IMR-90 (cell line): ENCODE results near the gene APP.

Experiments
- BHLHE40 ChIP-seq: fragments of 150-350 bp; IDR thresholded peaks from 2 replicates; pipeline ENCODE4 v1.6.1; 2016; ENCODE audit warnings: mild to moderate bottlenecking, low read depth, low read length
- FOS ChIP-seq: fragments of 150-350 bp; IDR thresholded peaks from 2 replicates; pipeline ENCODE4 v1.6.1; 2016; ENCODE audit warnings: low read depth, low read length
- MAFK ChIP-seq: IDR thresholded peaks from 2 replicates; pipeline ENCODE4 v1.6.1; 2012; ENCODE audit warnings: low read depth, low read length, improper control_type of control experiment
- MXI1 ChIP-seq: IDR thresholded peaks from 2 replicates; pipeline ENCODE4 v1.6.1; 2012; ENCODE audit warnings: low read depth, mild to moderate bottlenecking, low read length, moderate library complexity, borderline replicate concordance
- NFE2L2 ChIP-seq: fragments of 150-350 bp; IDR thresholded peaks from 2 replicates; pipeline ENCODE4 v1.6.1; 2016; ENCODE audit warnings: low read depth, mild to moderate bottlenecking, low read length
- POLR2A ChIP-seq: IDR thresholded peaks from 2 replicates; pipeline ENCODE4 v1.6.1; 2012; ENCODE audit warnings: mild to moderate bottlenecking, low read depth, low read length
- RCOR1 ChIP-seq: IDR thresholded peaks from 2 replicates; pipeline ENCODE4 v1.6.1; 2012; ENCODE audit warnings: mild to moderate bottlenecking, low read length, improper control_type of control experiment; ENCODE audit not compliant: insufficient replicate concordance
- RFX5 ChIP-seq: IDR thresholded peaks from 2 replicates; pipeline ENCODE4 v1.8.0; 2012; ENCODE audit warnings: low read depth, mild to moderate bottlenecking, low read length, moderate library complexity
- SMC3 ChIP-seq: fragments of 150-350 bp; IDR thresholded peaks from 2 replicates; pipeline ENCODE4 v1.6.1; 2016; ENCODE audit warnings: low read depth, mild to moderate bottlenecking, antibody characterized with exemption, low read length, moderate library complexity
- TF ChIP-seq, protein P1 (sequence below): conservative IDR thresholded peaks from 2 replicates; pipeline ENCODE4 v1.5.1; 2012; ENCODE audit warnings: mild to moderate bottlenecking, low read depth, low read length, improper control_type of control experiment
- TF ChIP-seq, protein P2 (sequence below): fragments of 150-350 bp; IDR thresholded peaks from 2 replicates; pipeline ENCODE4 v1.6.1; 2017; ENCODE audit warnings: mild to moderate bottlenecking, antibody characterized with exemption, low read length, low read depth

GRCh38 chr21:26087223-26087918, 83.2 kb downstream of the APP start:
- TF ChIP-seq, protein P1, sequence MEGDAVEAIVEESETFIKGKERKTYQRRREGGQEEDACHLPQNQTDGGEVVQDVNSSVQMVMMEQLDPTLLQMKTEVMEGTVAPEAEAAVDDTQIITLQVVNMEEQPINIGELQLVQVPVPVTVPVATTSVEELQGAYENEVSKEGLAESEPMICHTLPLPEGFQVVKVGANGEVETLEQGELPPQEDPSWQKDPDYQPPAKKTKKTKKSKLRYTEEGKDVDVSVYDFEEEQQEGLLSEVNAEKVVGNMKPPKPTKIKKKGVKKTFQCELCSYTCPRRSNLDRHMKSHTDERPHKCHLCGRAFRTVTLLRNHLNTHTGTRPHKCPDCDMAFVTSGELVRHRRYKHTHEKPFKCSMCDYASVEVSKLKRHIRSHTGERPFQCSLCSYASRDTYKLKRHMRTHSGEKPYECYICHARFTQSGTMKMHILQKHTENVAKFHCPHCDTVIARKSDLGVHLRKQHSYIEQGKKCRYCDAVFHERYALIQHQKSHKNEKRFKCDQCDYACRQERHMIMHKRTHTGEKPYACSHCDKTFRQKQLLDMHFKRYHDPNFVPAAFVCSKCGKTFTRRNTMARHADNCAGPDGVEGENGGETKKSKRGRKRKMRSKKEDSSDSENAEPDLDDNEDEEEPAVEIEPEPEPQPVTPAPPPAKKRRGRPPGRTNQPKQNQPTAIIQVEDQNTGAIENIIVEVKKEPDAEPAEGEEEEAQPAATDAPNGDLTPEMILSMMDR: no peak
- TF ChIP-seq FOS (no peak), BHLHE40 (no peak), POLR2A (no peak), MAFK (no peak), NFE2L2 (no peak), RCOR1 (no peak), RFX5 (no peak), MXI1 (no peak), SMC3 (no peak)
- TF ChIP-seq, protein P2, sequence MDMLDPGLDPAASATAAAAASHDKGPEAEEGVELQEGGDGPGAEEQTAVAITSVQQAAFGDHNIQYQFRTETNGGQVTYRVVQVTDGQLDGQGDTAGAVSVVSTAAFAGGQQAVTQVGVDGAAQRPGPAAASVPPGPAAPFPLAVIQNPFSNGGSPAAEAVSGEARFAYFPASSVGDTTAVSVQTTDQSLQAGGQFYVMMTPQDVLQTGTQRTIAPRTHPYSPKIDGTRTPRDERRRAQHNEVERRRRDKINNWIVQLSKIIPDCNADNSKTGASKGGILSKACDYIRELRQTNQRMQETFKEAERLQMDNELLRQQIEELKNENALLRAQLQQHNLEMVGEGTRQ: no peak
